SK-N-MC (cell line): Measurements from ENCODE around the gene LRRC53.

Experiments
- DNase-seq: peaks from one replicate; pipeline ENCODE4 v3.0.0-alpha.2; 2011; ENCODE audit warnings: low read depth, low spot score
- H3K27ac ChIP-seq: fragments of 200-600 bp; sonication (generic); 2 replicates; pipeline ENCODE4 v1.5.1; 2016; ENCODE audit warnings: mixed run types
- H3K36me3 ChIP-seq: fragments of 200-600 bp; sonication (generic); 2 replicates; pipeline ENCODE4 v1.6.1; 2017; ENCODE audit warnings: antibody characterized with exemption, low read length, mixed read lengths; ENCODE audit not compliant: insufficient read depth
- H3K4me3 ChIP-seq: fragments of 200-600 bp; sonication (generic); 2 replicates; pipeline ENCODE4 v1.5.1; 2016
- H3K9ac ChIP-seq: fragments of 200-600 bp; sonication (generic); 2 replicates; pipeline ENCODE4 v1.8.0; 2017; ENCODE audit warnings: mixed run types, mixed read lengths; ENCODE audit not compliant: insufficient read length
- H3K9me3 ChIP-seq: fragments of 200-600 bp; sonication (generic); 2 replicates; pipeline ENCODE4 v1.6.1; 2017; ENCODE audit warnings: low read depth, mild to moderate bottlenecking, antibody characterized with exemption, low read length, moderate library complexity, mixed read lengths
- EZH2 ChIP-seq: fragments of 200-600 bp; sonication (generic); IDR thresholded peaks from one replicate; pipeline ENCODE4 v1.6.1; 2017; ENCODE audit warnings: antibody characterized with exemption
- FOXP2 ChIP-seq: optimal IDR thresholded peaks from 2 replicates; pipeline ENCODE3; 2011; ENCODE audit warnings: mild to moderate bottlenecking, moderate library complexity; ENCODE audit not compliant: insufficient read depth; ENCODE audit errors: extremely low read length, control extremely low read depth
- POLR2AphosphoS5 ChIP-seq: IDR thresholded peaks from 2 replicates; pipeline ENCODE4 v1.6.1; 2012; ENCODE audit warnings: mild to moderate bottlenecking, low read depth, low read length, borderline replicate concordance

The LRRC53 gene, protein sequence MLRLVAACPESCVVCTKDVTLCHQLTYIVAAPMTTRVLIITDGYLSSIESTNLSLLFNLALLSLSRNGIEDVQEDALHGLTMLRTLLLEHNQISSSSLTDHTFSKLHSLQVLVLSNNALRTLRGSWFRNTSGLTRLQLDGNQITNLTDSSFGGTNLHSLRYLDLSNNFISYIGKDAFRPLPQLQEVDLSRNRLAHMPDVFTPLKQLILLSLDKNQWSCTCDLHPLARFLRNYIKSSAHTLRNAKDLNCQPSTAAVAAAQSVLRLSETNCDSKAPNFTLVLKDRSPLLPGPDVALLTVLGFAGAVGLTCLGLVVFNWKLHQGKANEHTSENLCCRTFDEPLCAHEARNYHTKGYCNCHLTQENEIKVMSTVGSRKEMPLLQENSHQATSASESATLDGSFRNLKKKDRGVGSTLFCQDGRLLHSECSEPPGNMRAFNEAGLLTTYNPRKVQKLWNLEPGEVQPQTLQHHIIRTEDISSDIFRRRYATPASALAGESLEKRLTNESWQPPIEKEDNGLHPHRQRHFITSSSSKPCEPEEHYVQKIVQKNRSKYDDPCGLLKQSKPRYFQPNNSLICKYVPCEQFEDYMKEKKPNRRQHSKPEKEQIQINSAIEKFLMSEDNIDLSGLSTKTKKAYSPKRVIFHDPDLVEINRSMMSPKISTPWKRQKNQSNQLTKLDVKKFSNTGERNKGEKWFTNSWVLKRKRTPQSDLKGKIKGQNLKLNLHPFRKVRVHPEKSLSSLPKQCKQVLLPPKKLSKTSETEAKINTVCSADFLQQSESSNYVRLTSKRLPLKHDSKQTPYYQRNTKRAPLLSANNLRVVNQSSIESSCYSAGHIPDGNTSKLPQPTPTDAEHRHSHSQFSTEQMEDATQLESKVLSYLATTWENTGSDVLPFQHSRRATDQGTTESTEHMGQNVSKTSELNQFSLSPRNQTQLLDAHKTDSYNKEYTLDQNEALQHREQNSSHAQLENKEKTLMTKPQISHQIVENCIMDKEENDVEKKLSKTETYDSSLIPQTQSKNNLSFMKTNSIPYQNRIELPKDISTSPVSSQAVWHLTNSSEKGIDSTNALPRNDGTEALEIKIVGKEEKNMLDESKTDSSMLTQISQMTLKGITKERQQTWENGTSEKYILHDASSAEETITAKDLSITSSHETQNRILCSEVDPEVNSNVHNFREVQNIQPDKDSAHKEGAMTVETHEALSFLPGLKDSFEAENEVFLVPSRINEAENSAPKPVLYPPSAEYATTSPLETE

DNA sequence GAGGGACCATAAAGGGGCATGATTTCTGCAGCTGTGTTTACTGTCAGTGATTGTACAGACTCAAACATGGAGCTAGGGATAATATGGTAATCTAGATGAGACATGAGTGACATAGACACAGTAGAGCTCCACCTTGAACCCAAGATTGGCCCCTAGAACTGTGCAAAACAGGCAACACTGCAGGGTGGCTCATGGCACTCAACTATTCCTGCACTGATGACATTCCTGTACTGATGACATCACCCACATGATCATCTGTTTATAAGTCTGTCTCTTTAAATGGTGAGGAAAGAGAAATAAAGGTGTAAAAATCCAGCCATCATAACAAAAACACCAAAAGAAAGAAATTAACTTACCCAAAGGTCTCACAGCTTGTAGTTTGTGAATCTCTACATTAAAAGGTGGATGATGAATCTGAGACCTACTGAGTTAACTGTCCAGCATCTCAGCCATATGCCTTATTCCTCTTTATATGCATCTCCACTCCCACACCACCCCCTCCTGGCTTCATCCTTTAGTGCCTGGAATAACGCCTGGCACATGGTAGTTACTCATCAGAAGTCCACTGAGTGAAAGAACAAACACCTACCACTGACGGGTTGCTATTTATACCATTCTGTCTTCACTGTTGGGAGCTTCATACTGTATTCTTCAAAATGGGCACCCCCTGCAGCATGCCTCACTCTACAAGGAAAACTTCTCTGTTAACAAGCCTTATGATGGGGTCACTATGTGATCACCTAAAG is at the start of gene LRRC53:
TSS of gene LRRC53 (minus strand) at position 442 of the 746 bp plus-strand sequence. CDS start 29,262 bp downstream, outside the sequence.
- no peak for TF ChIP-seq FOXP2
- TF ChIP-seq EZH2: no peak
- no peak for TF ChIP-seq POLR2AphosphoS5
- Histone ChIP-seq H3K27ac (no peak within 1 kb of the TSS), H3K9me3 (no peaks in the 10 kb centered on the region), H3K9ac (no peak within 1 kb of the TSS), H3K4me3 (no peak within 1 kb of the TSS), H3K36me3 (no peaks in the 10 kb centered on the region)
- DNase-seq: no peak

DNA sequence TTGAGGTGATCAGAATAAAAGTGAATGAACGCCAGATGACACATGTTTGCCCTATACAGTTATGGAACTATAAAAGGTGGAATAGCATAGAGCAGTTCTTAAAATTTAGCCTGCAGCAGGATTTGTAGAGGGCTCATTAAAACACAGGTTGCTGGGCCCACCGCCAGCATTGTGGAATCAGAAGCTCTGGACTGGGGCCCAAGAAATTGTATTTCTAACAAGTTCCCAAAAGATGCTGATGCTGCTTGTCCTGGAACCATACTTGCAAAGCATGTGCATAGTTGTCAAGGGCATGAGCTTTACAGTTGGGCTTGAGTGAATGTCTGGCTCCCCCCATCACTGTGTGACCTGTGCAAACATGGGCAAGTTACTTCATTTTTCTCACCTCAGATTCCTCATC is 37.5 kb upstream of the LRRC53 start:
- TF ChIP-seq POLR2AphosphoS5 (no peak), EZH2 (no peak), FOXP2 (no peak)
- H3K9ac ChIP-seq: no peak overlapping the region
- DNase-seq: no peak
- no peaks in the 10 kb centered on the region for H3K36me3 ChIP-seq
- no peak overlapping the region for H3K27ac ChIP-seq
- no peaks in the 10 kb centered on the region for H3K9me3 ChIP-seq
- H3K4me3 ChIP-seq: no peak overlapping the region

DNA sequence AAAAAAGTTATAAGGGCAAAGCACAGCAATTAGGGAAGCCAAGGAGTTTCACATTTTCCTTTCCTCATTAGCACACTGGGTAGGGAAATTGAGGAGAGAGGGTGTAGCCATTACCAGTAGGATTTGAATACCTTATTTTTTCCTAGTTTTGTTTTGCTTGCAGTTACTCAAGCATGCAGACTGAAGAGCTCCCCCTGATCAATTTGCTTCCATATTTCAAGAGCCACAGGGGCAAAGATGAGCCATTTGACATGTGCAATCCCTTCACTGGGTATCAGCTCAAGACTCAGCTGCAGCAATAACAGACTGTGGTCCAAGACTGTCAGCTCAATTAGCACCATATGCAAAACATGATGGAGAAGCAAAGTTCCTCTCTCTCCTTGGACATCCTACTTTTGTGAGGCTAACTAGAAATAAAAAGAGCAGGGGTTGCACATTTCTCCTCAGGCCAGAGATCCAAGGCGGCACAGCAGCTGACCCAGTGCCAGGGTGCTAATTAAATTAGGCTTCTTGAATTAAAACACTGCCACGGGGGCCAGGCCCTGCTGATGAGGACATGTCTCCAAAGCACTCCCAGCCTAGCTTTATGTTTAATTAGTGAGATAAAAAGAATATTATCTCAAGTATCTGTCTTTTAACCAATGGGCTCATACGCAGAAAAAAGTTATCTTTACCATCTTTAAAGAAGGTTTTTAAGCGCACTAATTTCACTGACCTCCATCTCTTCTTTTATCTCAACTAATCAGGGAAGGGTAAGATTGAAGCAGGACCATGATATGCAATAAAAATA is 36.7 kb upstream of the LRRC53 start:
- no peak overlapping the region for H3K4me3 ChIP-seq
- H3K27ac ChIP-seq: no peak overlapping the region
- H3K36me3 ChIP-seq: no peaks in the 10 kb centered on the region
- no peaks in the 10 kb centered on the region for H3K9me3 ChIP-seq
- no peak for TF ChIP-seq FOXP2
- TF ChIP-seq EZH2: no peak
- no peak for TF ChIP-seq POLR2AphosphoS5
- H3K9ac ChIP-seq: no peak overlapping the region
- no peak for DNase-seq

DNA sequence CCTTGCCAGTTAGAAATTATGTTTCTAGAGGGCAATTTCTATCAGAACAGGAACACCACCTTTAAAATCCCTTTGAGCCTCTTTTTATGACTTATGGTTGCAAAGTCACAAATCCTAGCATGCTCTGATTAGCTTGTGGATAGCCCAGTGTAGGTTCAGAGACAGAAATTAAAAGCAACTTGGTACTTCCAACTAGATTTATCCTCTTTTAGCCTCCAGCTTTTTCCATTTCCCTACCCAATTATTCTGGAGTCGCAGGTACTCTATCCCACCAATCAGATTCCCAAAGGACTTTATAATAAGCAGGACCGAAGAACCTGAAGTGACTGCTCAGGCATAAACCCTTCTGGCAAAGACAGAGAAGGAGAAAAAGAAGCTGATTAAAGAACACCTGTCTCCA is 33.4 kb upstream of the LRRC53 start:
- no peak for DNase-seq
- TF ChIP-seq FOXP2: no peak
- no peak for TF ChIP-seq EZH2
- no peak for TF ChIP-seq POLR2AphosphoS5

DNA sequence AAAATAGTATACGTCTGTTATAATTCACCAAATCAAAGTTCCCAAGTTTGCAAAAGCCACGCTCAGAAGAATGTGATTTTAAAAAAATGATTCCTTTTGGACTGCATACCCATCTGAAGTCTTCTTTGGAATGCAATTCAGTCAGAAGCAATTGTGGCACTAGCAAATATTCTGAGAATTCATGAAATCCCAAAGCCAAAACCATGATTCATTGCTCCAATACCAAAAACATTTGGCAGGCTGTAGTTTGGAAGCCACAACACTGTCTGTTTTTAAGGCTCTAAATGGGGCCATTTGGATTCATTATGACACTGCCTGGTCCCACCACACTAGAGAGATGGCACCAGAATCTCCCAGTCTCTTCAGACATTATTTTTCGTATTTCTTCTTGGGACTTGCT is 21.8 kb upstream of the LRRC53 start:
- Histone ChIP-seq H3K9ac (no peak overlapping the region), H3K4me3 (no peak overlapping the region), H3K36me3 (no peaks in the 10 kb centered on the region), H3K27ac (no peak overlapping the region), H3K9me3 (no peaks in the 10 kb centered on the region)
- TF ChIP-seq POLR2AphosphoS5: no peak
- TF ChIP-seq EZH2: no peak
- no peak for TF ChIP-seq FOXP2
- DNase-seq: no peak

More for the DNA sequence above, 33.4 kb upstream of the LRRC53 start:
- H3K27ac ChIP-seq: no peak overlapping the region
- no peak overlapping the region for H3K4me3 ChIP-seq
- no peaks in the 10 kb centered on the region for H3K36me3 ChIP-seq
- H3K9me3 ChIP-seq: no peaks in the 10 kb centered on the region
- no peak overlapping the region for H3K9ac ChIP-seq

DNA sequence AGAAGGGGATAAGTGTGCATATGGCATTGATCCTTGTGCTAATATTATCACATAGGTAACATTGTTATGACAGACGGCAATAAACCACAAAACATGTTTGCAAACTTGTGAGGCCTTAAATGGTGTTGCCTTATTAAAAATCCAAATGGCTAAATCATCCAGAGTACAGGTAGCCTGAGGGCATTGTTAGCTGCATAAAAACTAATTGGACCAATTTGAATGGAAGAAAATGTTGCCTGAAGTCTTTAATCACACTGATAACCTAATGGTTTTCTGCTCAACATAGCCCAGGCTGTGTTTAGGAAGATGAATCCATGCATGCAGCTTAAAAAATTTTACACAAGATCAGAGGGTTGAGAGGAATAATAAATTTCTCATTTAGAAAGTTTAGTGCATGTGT is 19.4 kb upstream of the LRRC53 start:
- Histone ChIP-seq H3K36me3 (no peaks in the 10 kb centered on the region), H3K9me3 (no peaks in the 10 kb centered on the region), H3K27ac (no peak overlapping the region), H3K4me3 (no peak overlapping the region), H3K9ac (no peak overlapping the region)
- DNase-seq: no peak
- TF ChIP-seq POLR2AphosphoS5: no peak
- TF ChIP-seq EZH2: no peak
- TF ChIP-seq FOXP2: no peak

DNA sequence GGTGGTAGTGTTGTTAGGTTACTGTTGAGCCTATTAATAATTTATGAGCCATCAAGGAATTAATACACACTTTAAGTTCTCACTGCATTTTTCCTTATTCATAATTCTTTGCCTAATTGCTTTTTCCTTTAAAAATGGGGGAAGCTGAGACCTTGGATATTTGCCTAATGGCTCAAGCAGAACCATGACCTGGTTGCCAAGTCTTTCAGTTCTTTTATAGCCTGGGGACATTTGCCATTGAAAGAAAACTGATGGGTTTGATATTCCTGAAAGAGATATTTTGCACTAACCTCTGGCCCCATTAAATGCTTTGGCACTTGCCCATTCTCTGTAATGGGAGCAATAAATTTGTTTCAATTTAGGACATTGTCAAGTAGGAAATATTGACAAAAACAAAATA is 18.5 kb upstream of the LRRC53 start:
- Histone ChIP-seq H3K27ac (no peak overlapping the region), H3K9me3 (no peaks in the 10 kb centered on the region), H3K4me3 (no peak overlapping the region), H3K36me3 (no peaks in the 10 kb centered on the region), H3K9ac (no peak overlapping the region)
- no peak for DNase-seq
- TF ChIP-seq EZH2: no peak
- no peak for TF ChIP-seq POLR2AphosphoS5
- TF ChIP-seq FOXP2: no peak
